ENCODE measurements around the gene SEC22C. TPM values are rescaled to one million over a fixed set of nuclear protein-coding genes. Genes with fewer than 3 reads are reported as not detected.

The SEC22C gene
- total and polyA plus RNA-seq, 2 of the 4 experiments (the other 2 are of a cell fraction), result 24.0 to 43.9 TPM

DNA sequence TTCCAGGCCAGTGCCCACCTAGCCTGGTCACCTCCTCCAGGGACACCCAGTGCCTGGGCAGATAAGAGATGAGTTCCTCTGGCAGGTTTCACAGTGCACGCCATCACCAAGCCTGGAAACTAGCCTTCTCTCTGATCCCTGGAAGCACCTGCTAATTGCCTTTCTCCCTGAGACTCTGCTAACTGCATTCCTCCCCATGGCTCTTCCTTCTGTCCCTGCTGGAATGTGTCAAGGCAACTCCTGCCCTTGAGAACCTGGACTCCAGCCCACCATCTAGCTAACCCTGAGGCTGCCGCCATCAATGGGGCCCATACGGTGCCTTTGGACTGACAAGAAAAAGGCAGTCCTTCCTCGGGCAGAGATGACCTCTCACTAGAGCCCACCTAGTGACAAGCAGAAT lies 60.9 kb downstream of the SEC22C start:
- Histone ChIP-seq H3K27me3 (ENCODE audit: control insufficient read depth, insufficient read depth, low read length) (peaks cover 7% of the 10 kb centered on the region), H4K91ac (ENCODE audit: insufficient read depth, low read depth, low read length) (no peak overlapping the region), H3K36me3 (ENCODE audit: control insufficient read depth, insufficient read depth, low read length) (no peaks in the 10 kb centered on the region), H3K4ac (ENCODE audit: low read depth, low read length) (no peak overlapping the region), H2BK5ac (ENCODE audit: low read depth, low read length, poor library complexity, severe bottlenecking) (no peak overlapping the region), H2BK15ac (ENCODE audit: low read depth, low read length) (no peak overlapping the region), H3K79me1 (ENCODE audit: low read depth in 1 of 2, low read length in 2 of 2) (no peaks in the 10 kb centered on the region), H2BK120ac (ENCODE audit: low read depth, low read length) (no peak overlapping the region), H2AK9ac (replicated peaks; ENCODE audit: low read depth, low read length, poor library complexity) (no peak overlapping the region), H3K56ac (ENCODE audit: extremely low read depth, insufficient read depth, low read length) (no peak overlapping the region), H4K5ac (ENCODE audit: low read depth, low read length) (no peak overlapping the region), H3K9me3 (ENCODE audit: control insufficient read depth, insufficient read depth, low read length) (no peaks in the 10 kb centered on the region), H3K9ac (ENCODE audit: low read depth, low read length) (no peak overlapping the region), H3K18ac (ENCODE audit: low read depth, low read length) (no peak overlapping the region), H3K23ac (ENCODE audit: low read depth, low read length) (no peak overlapping the region), H3K4me1 (ENCODE audit: control insufficient read depth, insufficient read depth, low read length) (no peaks in the 10 kb centered on the region), H3K4me2 (ENCODE audit: low read depth, low read length) (no peak overlapping the region), H2AK5ac (ENCODE audit: low read depth, low read length) (no peak overlapping the region), H2BK20ac (ENCODE audit: low read depth, low read length) (no peak overlapping the region), H3K9me1 (ENCODE audit: insufficient read depth, low read length) (no peaks in the 10 kb centered on the region), H4K20me1 (ENCODE audit: insufficient read depth, low read length) (no peaks in the 10 kb centered on the region), H3K4me3 (ENCODE audit: insufficient read depth, low read depth, low read length) (no peak overlapping the region), H2AFZ (replicated peaks; ENCODE audit: low read length, poor library complexity) (no peak overlapping the region), H4K8ac (ENCODE audit: low read depth in 2 of 2, low read length in 2 of 2) (no peak overlapping the region), H3K27ac (ENCODE audit: insufficient read depth, low read length) (no peak overlapping the region), H3K14ac (replicated peaks; ENCODE audit: low read depth, low read length) (no peak overlapping the region)
- dilution Hi-C loops (cut with HindIII; ENCODE audit: low sequenced_read_pairs, unreplicated experiment), result no loop called here
- intact Hi-C loops (cut with micrococcal nuclease), result no loop called here
- BruUV-seq (replicated peaks), result no TSS peak
- DNase-seq, result no peak
- ChIA-PET CTCF (no interaction called here), POLR2A (ENCODE audit: unreplicated experiment) (no interaction called here)
- WGBS, 2 experiments (ENCODE audit: extremely low coverage in 2 of 2, insufficient read length in 1 of 2), result 80% methylated on average over 1 of the region's 4 CpGs; no CpG with 5 or more reads in 1 of the 2 experiments
- no peak for TF ChIP-seq RFX5 (IDR thresholded peaks at IDR 0.05; ENCODE audit: low read depth, low read length)
- TF ChIP-seq CHD1 (IDR thresholded peaks at IDR 0.05; ENCODE audit: low read depth, low read length), result no peak
- TF ChIP-seq CEBPB (IDR thresholded peaks at IDR 0.05; ENCODE audit: low read depth, low read length), result no peak
- TF ChIP-seq BHLHE40 (IDR thresholded peaks at IDR 0.05; ENCODE audit: low read depth, low read length), result no peak
- ATAC-seq (ENCODE audit: low read depth), result no peak
- in situ Hi-C loops (cut with MboI; ENCODE audit: low sequenced_read_pairs), result no loop called here

Measured in IMR-90 (cell line).